ENCODE data around the gene TET2.

- no peak for TF ChIP-seq CTCF (IDR thresholded peaks at IDR 0.05)
- TF ChIP-seq, protein P1, sequence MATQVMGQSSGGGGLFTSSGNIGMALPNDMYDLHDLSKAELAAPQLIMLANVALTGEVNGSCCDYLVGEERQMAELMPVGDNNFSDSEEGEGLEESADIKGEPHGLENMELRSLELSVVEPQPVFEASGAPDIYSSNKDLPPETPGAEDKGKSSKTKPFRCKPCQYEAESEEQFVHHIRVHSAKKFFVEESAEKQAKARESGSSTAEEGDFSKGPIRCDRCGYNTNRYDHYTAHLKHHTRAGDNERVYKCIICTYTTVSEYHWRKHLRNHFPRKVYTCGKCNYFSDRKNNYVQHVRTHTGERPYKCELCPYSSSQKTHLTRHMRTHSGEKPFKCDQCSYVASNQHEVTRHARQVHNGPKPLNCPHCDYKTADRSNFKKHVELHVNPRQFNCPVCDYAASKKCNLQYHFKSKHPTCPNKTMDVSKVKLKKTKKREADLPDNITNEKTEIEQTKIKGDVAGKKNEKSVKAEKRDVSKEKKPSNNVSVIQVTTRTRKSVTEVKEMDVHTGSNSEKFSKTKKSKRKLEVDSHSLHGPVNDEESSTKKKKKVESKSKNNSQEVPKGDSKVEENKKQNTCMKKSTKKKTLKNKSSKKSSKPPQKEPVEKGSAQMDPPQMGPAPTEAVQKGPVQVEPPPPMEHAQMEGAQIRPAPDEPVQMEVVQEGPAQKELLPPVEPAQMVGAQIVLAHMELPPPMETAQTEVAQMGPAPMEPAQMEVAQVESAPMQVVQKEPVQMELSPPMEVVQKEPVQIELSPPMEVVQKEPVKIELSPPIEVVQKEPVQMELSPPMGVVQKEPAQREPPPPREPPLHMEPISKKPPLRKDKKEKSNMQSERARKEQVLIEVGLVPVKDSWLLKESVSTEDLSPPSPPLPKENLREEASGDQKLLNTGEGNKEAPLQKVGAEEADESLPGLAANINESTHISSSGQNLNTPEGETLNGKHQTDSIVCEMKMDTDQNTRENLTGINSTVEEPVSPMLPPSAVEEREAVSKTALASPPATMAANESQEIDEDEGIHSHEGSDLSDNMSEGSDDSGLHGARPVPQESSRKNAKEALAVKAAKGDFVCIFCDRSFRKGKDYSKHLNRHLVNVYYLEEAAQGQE (IDR thresholded peaks at IDR 0.05; ENCODE audit: insufficient read depth in 1 of 2, low read depth in 2 of 2, low read length in 1 of 2), result no peak
Observed at GRCh38 chr4:105150503-105150902, 3.8 kb downstream of the TET2 start.

Measured in Panc1 (cell line).